Nucleus accumbens (tissue), 56 donors: ENCODE measurements around the gene ARRDC1.

Experiments used
- DNase-seq, 56 donors: peaks; one replicate each; lab custom pipeline; 2025; lab: John Stamatoyannopoulos, UW

Gene ARRDC1

DNA sequence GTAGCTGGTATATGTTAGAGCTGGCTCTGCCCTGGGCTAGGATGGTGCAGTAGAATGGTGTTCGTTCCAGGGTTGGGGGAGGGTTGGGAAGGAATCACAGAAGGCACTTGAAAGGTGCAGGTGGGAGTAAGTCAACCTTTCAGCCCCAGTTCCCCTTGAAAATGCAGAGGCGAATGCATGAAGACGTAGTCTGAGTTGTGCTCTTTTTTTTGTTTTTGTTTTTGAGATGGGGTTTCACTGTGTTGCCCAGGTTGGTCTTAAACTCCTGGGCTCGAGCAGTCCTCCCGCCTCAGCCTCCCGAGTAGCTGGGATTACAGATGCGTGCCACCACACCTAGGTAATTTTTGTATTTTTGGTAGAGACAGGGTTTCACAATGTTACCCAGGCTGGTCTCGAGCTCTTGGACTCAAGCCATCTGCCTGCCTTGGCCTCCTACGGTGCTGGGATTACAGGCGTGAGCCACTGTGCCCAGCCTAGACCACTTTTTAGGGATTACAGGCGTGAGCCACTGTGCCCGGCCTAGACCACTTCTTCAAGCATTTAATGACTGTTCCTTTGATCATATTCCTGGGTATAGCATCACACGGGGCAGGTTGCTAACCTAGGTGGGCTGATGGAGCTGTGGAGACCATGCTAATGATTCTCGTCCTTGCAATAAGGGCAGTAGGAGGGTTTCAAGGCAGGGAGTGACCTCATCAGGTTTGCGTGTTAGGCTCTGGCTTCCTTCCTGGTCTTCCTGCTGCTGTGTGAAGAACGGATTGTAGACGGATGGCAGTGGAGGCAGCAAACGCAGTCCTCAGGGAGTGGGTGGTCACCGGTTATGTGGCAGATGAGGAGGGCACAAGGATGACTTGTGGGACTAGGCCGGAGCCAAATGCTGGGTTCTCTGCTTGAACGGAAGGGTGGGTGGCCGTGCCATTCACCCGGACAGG is 27.0 kb downstream of the ARRDC1 start:
- DNase-seq = peak in 3 of 56 donors; percentile 8 to 37 (median 25)

DNA sequence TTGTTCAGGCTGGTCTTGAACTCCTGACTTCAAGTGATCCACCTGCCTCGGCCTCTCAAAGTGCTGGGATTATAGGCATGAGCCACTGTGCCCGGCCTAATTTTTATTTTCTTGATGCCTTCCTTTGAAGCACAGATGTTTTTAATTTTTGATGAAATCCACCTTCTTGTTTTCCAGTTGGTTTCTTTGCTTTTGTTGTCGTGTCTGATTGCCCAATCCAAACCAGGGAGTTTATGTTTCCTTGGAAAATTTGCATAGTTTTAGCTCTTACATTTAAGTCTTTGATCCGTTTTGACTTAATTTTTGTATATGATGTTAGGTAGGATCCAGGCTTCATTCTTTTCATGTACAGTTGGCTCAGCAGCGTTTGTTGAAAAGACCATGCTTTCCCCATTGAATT is 28.5 kb downstream of the ARRDC1 start:
- DNase-seq = no peak

DNA sequence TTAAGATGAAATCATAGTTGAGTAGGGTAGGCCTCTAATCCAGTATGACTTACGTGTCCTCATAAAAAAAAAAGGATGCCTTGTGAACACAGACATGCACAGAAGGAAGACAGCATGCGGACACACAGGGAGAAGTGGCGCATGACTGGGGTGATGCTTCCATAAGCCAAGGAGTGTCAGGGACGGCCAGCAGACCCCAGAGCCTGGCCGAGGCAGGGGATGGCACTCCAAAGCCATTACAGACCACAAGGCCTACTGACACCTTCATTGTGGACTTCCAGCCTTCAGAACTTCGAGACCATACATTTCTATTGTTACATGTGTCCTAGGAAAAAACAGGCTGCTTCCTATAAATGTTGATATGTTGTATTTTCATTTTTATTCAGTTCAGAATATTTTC is 33.2 kb downstream of the ARRDC1 start:
- DNase-seq = no peak

DNA sequence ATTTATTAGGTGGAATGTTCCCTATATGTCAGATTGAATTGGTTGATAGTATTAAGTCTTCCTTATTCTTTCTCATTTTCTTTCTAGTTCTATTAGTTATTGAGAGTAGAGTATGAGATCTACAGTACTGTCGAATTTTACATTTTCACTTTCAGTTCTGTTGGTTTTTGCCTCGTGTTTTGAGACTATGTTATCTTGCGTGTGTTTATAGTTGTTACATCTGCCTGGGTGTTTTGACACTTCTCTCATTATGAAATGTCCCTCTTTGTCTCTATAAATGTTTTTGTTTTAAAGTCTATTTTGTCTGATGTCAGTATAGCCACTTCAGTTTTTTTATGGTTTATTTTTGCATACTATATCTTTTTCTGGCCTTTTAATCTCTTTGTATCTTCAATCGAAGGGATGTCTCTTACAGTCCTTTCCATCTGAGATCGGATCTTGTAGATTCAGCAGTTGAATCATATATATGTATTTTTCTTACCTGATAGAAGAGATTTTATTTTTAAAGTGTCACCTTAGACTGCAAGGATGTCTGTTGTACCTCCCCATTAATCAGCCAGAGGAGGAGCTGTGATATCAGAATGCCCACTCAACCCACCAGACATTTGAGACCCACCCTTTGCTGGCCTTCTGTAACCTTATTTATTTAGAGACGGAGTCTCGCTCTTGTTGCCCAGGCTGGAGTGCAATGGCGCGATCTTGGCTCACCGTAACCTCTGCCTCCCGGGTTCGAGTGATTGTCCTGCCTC is 34.0 kb downstream of the ARRDC1 start:
- no peak for DNase-seq

DNA sequence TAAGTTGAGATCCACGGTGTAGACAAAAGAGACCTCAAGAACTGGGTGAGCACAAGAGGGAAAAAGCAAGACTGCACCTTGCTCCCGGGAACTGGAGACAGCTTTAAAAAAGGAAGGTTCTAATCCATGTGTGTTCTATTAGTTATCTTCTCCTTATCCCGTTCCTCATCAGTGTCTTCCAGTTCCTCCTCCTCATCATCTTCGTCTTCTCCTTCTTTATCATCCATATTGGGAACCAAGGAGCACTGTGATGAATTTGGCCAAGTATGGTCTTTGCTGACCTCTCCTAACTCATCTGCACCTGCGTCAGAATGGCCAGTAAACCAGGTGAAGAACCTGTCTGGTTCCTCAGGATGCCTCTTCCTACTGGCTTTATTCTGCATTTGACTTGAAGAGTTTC is 35.4 kb downstream of the ARRDC1 start:
- DNase-seq = no peak

DNA sequence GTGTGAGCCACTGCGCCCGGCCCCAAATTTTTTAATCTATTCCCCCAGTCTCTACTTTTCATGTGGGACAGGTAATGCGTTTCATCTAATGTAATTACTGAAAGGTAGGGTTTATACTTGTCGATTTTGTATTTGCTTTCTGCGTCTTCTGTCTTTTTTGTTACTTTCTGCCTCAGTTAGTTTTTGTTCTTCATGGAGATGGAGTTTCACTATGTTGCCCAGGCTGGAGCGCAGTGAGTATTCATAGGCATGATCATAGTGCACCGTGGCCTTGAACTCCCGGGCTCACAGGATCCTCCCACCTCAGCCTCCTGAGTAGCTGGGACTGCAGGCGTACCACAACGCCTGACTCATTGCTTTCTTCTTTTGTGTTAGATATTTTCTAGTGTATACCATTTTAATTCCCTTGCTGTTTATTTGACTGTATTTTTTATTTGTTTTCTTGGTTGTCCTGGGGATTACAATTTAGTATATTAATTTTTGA is 36.7 kb downstream of the ARRDC1 start:
- DNase-seq = no peak

DNA sequence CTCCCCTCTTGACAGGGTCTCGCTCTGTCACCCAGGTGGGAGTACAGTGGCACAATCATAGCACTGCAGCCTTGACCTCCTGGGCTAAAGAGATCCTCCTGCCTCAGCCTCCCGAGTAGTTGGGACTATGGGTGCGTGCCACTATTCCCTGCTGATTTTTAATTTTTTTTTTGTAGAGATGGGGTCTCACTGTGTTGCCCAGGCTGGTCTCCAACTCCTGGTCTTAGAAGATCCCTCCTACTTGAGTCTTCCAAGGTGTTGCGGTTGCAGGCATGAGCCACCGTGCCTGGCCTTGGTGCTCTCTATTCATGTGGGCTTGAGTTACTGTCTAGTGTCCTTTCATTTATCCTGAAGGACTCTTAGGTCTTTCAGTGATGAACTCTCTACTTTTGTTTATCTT is 37.4 kb downstream of the ARRDC1 start:
- no peak for DNase-seq

DNA sequence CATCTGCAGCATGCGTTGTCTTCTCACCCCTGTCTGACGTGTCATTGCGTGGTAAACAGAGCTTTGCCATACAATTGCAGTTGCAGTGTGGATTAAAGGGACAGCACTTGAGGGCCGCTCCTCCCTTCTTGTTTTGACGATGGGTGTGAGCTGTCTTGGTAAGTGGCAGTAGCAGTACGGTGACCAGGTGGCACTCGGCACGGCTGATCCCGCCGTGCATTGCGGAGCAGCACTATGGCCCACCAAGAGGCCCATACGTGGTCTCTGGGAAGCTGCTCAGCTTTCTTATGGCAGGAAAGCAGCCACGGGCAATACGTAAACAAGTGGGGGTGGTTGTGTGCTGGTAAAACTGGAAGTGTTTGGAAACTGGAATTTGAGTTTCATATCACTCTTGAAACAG is 38.4 kb downstream of the ARRDC1 start:
- peak in 1 of 56 donors; percentile 41 for DNase-seq

DNA sequence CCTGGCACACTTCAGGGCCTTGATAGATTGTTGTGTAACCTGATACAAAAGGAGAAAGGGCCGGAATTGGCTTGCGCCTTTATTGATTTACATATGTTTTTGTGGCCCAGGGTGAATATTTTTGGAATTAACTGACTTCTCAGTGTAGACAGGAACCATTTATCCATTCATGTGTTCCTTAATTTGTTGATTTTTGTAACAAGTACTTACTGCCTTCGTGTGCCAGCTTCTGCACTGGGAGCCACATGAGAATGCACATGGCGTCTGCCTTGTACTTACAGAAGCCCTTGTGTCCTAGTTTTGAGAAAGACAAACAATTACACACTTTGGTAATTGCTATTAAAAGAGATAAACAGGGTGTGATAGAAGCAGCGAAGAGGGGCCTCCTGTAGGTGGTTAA is 39.7 kb downstream of the ARRDC1 start:
- DNase-seq = no peak

DNA sequence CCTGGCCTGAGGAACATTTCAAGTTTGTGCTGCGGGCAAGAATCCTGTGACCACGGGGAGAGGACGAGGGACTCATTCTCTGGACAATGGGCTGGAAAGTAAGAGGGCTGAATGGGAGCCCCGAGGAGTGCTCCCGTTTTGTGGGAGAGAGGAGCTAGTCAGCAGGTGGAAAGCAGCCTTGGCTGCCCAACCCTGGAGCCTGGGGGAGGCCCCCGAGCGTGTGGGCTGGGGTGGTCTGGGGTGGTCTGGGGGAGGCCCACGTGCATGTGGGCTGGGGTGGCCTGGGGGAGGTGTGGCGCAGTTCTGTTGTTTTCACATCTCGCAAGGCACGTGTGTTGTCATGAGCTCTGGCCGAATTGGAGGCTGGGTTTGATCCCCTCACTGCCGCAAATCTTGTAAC is 40.9 kb downstream of the ARRDC1 start:
- DNase-seq = no peak

DNA sequence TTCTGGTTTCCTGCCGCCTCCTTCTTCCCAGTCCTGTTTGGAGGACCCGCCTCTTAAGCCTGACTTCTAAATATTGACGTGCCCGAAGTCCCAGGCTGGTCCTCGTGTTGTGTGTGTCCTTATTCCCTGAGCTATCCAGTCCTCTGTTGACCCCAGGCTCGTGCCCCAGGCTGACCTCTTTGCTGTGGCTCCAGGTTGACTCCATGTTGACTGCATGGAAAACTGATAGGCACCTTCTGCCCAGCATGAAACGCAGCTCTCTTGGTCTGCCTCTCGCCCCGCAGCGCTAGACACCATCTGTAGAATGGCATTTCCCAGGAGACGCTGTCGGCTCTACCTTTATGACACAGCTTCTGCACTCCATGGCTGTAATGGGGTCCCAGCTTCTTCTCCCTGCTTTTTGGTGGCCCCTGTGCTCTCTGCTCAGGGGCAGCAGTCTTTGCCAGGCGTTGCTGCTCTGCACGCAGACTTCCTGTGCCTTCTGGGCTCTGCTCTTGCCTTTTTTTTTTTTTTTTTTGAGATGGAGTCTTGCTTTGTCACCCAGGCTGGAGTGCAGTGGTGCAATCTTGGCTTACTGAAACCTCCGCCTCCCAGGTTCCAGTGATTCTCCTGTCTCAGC is 41.7 kb downstream of the ARRDC1 start:
- no peak for DNase-seq

DNA sequence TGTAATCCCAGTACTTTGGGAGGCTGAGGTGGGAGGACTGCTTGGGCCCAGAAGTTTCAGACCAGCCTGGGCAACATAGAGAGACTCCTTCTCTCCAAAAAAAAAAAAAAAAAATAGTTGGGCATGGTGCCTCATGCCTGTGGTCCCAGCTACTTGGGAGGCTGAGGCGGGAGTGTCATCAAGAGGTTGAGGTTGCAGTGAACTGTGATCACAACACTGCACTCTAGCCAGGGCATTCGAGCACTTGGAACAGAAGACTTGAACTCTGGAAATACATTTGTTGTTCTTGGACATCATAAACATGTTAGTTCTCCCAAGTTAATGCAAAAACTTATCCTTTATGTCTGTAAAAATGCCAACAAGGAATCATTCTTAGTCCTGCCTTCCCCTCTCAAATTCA is 42.9 kb downstream of the ARRDC1 start:
- DNase-seq = no peak

DNA sequence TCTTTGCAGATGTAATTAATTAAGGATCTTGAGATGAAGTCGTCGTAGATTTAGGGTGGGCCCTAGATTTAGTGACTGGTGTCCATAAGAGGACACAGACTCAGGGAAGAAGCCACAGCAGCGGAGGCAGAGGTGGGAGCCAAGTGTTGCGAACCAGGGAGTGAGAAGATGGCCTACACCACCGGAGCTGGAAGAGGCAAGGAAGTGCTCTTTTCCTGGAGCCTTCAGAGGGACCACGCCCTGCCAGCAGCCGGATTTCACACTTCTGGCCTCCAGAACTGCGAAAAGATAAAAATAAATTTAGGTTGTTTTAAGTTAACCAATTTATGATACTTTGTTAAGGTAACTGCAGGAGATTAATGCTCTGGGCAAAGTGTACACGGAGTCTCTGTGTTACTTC is 44.1 kb downstream of the ARRDC1 start:
- no peak for DNase-seq

DNA sequence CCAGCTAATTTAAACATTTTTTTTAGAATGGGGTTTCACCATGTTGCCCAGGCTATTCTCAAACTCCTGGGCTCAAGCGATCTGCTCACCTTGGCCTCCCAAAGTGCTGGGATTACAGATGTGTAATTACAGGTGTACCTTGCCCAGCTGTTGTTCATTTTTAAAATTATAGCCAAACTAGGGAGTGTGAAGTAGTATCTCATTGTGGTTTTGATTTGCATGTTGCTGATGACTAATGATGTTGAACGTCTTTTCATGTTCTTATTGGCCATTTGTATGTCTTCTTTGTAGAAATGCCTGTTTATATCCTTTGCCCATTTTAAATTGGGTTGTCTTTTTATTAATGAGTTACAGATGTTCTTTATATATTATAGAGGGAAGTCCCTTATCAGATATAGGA is 44.8 kb downstream of the ARRDC1 start:
- no peak for DNase-seq

DNA sequence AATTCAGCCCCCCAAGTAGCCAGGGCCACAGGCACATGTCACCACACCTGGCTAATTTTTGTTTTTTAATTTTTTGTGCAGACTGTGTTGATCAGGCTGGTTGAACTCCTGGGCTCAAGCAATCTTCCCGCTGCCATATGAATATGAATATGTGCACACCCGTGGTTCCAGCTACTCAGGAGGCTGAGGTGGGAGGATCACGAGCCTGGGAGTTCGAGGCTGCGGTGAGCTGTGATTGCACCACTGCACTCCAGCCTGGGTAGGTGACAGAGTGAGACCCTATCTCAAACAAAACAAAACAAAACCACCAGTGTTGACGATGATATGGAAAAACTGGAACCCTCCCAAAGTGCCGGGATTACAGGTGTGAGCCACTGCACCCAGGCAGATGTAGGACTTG is 45.3 kb downstream of the ARRDC1 start:
- DNase-seq = no peak

DNA sequence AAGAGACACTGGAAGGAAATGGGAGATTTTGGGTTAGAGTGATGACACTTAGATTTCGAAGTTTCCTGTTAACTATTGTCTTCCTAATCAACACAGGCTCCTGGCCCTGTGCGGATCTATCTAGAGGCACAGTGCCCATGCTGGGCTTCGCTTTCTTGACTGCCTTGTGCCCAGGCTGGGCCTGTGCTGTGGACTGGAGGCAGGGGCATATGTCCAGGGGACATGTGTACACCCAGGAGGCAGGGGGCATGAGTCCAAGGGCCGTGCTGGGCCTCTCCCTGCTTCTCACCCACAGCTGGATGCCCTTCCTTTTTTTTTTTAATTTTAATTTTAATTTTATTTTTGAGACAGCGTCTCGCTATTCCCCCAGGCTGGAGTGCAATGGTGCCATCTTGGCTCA is 50.9 kb downstream of the ARRDC1 start:
- DNase-seq = no peak

DNA sequence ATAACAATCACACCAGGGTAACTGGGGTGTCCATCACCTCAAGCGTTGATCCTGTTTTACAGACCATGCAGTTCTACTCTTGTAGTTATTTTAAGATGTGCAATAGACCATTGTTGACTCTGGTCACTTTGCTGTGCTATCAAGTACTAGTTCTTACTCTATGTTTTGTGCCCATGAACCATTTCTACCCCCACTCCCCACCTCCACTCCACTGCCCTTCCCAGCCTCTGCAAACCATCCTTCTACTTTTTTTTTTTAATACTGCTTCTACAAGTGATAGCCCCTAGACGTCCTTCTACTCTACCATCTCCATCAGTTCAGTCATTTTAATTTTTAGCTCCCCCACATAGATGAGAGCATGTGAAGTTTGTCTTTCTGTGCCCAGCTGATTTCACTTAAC is 52.1 kb downstream of the ARRDC1 start:
- no peak for DNase-seq

DNA sequence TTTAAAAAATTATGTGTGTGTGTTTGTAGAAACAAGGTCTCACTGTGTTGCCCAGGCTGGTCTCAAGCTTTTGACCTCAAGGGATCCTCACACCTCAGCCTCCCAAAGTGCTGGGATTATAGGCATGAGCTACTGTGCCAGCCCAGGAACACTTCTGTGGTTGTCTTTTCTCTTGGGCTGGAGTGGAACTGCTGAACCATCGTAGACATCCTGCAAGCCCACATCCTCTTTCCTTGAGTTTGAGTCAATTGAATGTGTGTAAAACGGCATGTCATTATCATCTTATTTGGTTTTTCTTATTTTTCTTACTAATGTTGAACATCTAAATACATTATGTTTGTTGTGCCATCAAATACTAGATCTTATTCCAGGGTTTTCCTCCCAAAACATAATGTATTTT is 53.3 kb downstream of the ARRDC1 start:
- DNase-seq = no peak

DNA sequence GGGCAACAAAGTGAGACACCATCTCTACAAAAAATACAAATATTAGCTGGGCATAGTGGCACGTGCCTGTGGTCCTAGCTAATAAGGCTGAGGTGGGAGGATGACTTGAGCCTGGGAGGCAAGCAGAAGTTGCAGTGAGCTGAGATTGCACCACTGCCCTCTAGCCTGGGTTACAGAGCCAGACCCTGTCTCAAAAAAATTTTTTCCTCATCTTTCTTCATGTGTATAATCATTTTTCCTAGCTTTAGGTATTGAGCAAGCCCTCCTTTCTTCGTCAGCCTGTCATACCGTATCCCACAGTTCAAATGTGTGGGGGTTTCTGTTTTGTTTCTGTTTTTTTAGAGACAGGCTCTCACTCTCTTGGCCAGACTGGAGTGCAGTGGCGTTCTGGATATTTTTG is 54.7 kb downstream of the ARRDC1 start:
- no peak for DNase-seq

DNA sequence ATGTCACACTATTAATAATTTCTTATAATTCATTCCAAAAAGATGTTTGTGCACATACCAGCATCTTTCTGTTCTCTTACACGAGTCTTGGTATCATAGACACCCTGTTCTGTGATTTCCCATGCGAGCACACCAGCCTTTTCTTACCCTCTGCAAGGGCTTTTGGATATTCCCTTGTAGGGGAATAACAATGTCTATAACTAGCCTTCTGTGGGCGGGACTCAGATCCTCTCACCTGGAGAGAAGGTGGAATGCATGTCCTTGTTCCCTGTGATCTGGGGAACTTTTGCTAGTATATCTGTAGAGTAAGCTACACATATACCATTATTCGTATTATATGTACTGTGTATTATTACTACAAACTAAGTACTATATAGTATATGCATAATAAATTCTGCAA is 58.1 kb downstream of the ARRDC1 start:
- DNase-seq = no peak

DNA sequence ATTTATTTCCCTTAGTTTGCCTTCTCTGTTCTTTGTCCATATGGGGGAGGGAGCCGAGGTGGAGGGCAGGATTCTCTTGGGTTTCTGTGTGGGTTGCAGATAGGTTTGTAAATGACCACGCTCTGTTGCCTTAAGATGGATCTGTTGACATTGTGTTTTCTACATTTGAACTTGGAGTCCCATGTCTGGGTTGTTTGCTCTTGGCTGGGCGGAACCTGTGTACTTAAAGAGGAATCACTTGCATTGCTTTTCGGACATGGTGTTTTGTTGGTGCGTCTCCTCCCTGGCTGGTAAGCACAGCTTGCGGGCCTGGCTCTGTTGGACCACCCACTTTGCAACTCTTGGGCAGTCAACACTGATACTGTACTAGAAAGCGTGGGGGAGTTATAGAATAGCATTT is 59.2 kb downstream of the ARRDC1 start:
- no peak for DNase-seq
